Stimulated activated effector memory CD8-positive, alpha-beta T cell treated with anti-CD3 and anti-CD28 coated beads, Interleukin-12 subunit alpha, Interleukin-12 subunit beta, amount 100 ng/mL, for 72 hours (primary cell): ENCODE measurements around the gene HSPG2.

ENCODE experiments used
- ATAC-seq: fragments of 150-1000 bp; cut with Tn5 transposase; 2 replicates; pipeline ENCODE4 v1.10.0; 2021
- DNase-seq, 2 donors: peaks; one replicate each; pipeline ENCODE4 v3.0.0; 2021 to 2022; ENCODE audit warnings: low spot score in 2 of 2
- H3K27ac Mint-ChIP-seq: one replicate; pipeline ENCODE4 v1.8.0; 2022; ENCODE audit warnings: mild to moderate bottlenecking, mixed read lengths
- H3K36me3 Mint-ChIP-seq: one replicate; pipeline ENCODE4 v1.8.0; 2022; ENCODE audit warnings: mild to moderate bottlenecking, mixed read lengths
- H3K4me1 Mint-ChIP-seq: one replicate; pipeline ENCODE4 v1.8.0; 2022; ENCODE audit warnings: mixed read lengths
- H3K4me3 Mint-ChIP-seq: one replicate; pipeline ENCODE4 v1.8.0; 2022; ENCODE audit warnings: mild to moderate bottlenecking, mixed read lengths
- H3K9me3 Mint-ChIP-seq: one replicate; pipeline ENCODE4 v1.8.0; 2022; ENCODE audit warnings: mixed read lengths

The HSPG2 gene

GRCh38 chr1:21902026-21903012 lies 34.8 kb downstream of the HSPG2 start:
- no peaks in the 10 kb centered on the region for H3K36me3 Mint-ChIP-seq
- H3K9me3 Mint-ChIP-seq, result no peaks in the 10 kb centered on the region
- H3K4me3 Mint-ChIP-seq, result no peak overlapping the region
- peaks cover 13% of the 10 kb centered on the region for H3K4me1 Mint-ChIP-seq
- H3K27ac Mint-ChIP-seq, result no peak overlapping the region
- ATAC-seq, result no peak
- no peak for DNase-seq

GRCh38 chr1:21901473-21901847 lies 35.6 kb downstream of the HSPG2 start:
- Mint-ChIP-seq H3K27ac (no peak overlapping the region), H3K9me3 (no peaks in the 10 kb centered on the region), H3K4me3 (no peak overlapping the region), H3K4me1 (peaks cover 13% of the 10 kb centered on the region), H3K36me3 (no peaks in the 10 kb centered on the region)
- no peak for DNase-seq
- ATAC-seq, result no peak

- H3K9me3 Mint-ChIP-seq, result no peaks in the 10 kb centered on the region
- H3K27ac Mint-ChIP-seq, result no peak overlapping the region
- ATAC-seq, result no peak
- H3K36me3 Mint-ChIP-seq, result no peaks in the 10 kb centered on the region
- no peak overlapping the region for H3K4me3 Mint-ChIP-seq
- no peak for DNase-seq
- peaks cover 13% of the 10 kb centered on the region for H3K4me1 Mint-ChIP-seq
Observed at GRCh38 chr1:21900766-21901472, 36.2 kb downstream of the HSPG2 start.

GRCh38 chr1:21899987-21900386 lies 37.1 kb downstream of the HSPG2 start:
- Mint-ChIP-seq H3K36me3 (no peaks in the 10 kb centered on the region), H3K27ac (peak overlapping the region; percentile 61), H3K4me3 (no peak overlapping the region), H3K9me3 (no peaks in the 10 kb centered on the region), H3K4me1 (peaks cover 7% of the 10 kb centered on the region)
- no peak for DNase-seq
- no peak for ATAC-seq

- Mint-ChIP-seq H3K4me3 (no peak overlapping the region), H3K9me3 (no peaks in the 10 kb centered on the region), H3K4me1 (peaks cover 6% of the 10 kb centered on the region), H3K27ac (peak overlapping the region; percentile 61), H3K36me3 (no peaks in the 10 kb centered on the region)
- DNase-seq (no peak), ATAC-seq (no peak)
Observed at GRCh38 chr1:21899267-21899810, 37.8 kb downstream of the HSPG2 start.

- Mint-ChIP-seq H3K36me3 (no peaks in the 10 kb centered on the region), H3K9me3 (no peaks in the 10 kb centered on the region), H3K4me3 (no peak overlapping the region), H3K27ac (peak overlapping the region; percentile 61), H3K4me1 (no peaks in the 10 kb centered on the region)
- DNase-seq, result no peak
- no peak for ATAC-seq
Observed at GRCh38 chr1:21898326-21899200, 38.5 kb downstream of the HSPG2 start.

GRCh38 chr1:21897844-21898243 lies 39.3 kb downstream of the HSPG2 start:
- H3K27ac Mint-ChIP-seq, result no peak overlapping the region
- no peak overlapping the region for H3K4me3 Mint-ChIP-seq

GRCh38 chr1:21896652-21897532 lies 40.2 kb downstream of the HSPG2 start:
- Mint-ChIP-seq H3K36me3 (no peaks in the 10 kb centered on the region), H3K4me3 (no peak overlapping the region), H3K4me1 (no peaks in the 10 kb centered on the region), H3K9me3 (no peaks in the 10 kb centered on the region), H3K27ac (no peak overlapping the region)
- ATAC-seq (no peak), DNase-seq (no peak)

More at GRCh38 chr1:21897844-21898243, 39.3 kb downstream of the HSPG2 start:
- no peaks in the 10 kb centered on the region for H3K36me3 Mint-ChIP-seq
- H3K4me1 Mint-ChIP-seq, result no peaks in the 10 kb centered on the region
- DNase-seq (no peak), ATAC-seq (no peak)
- H3K9me3 Mint-ChIP-seq, result no peaks in the 10 kb centered on the region

GRCh38 chr1:21896026-21896425 lies 41.1 kb downstream of the HSPG2 start:
- H3K36me3 Mint-ChIP-seq, result no peaks in the 10 kb centered on the region
- no peak overlapping the region for H3K27ac Mint-ChIP-seq
- ATAC-seq, result no peak
- H3K4me1 Mint-ChIP-seq, result no peaks in the 10 kb centered on the region
- H3K4me3 Mint-ChIP-seq, result no peak overlapping the region
- H3K9me3 Mint-ChIP-seq, result no peaks in the 10 kb centered on the region
- no peak for DNase-seq

- Mint-ChIP-seq H3K9me3 (no peaks in the 10 kb centered on the region), H3K36me3 (no peaks in the 10 kb centered on the region)
Observed at GRCh38 chr1:21894034-21894881, 42.9 kb downstream of the HSPG2 start.

GRCh38 chr1:21893046-21893805 lies 43.9 kb downstream of the HSPG2 start:
- no peak overlapping the region for H3K4me3 Mint-ChIP-seq
- H3K4me1 Mint-ChIP-seq, result no peaks in the 10 kb centered on the region
- no peak for ATAC-seq
- no peak for DNase-seq
- no peaks in the 10 kb centered on the region for H3K36me3 Mint-ChIP-seq
- H3K27ac Mint-ChIP-seq, result peak overlapping the region; percentile 56
- no peaks in the 10 kb centered on the region for H3K9me3 Mint-ChIP-seq

More at GRCh38 chr1:21894034-21894881, 42.9 kb downstream of the HSPG2 start:
- no peaks in the 10 kb centered on the region for H3K4me1 Mint-ChIP-seq
- no peak for ATAC-seq
- peak overlapping the region; percentile 56 for H3K27ac Mint-ChIP-seq
- no peak for DNase-seq
- no peak overlapping the region for H3K4me3 Mint-ChIP-seq

- H3K9me3 Mint-ChIP-seq, result no peaks in the 10 kb centered on the region
- no peak for ATAC-seq
- H3K36me3 Mint-ChIP-seq, result no peaks in the 10 kb centered on the region
- no peaks in the 10 kb centered on the region for H3K4me1 Mint-ChIP-seq
- H3K27ac Mint-ChIP-seq, result no peak overlapping the region
- no peak overlapping the region for H3K4me3 Mint-ChIP-seq
- DNase-seq, result no peak
Observed at GRCh38 chr1:21891621-21892479, 45.3 kb downstream of the HSPG2 start.
